GM12873 (cell line): ENCODE results near the gene DCLK1.

Experiments used
- TF ChIP-seq, protein P1 (sequence below): IDR thresholded peaks from 2 replicates; pipeline ENCODE4 v1.5.1; 2012; ENCODE audit warnings: low read depth, mild to moderate bottlenecking, moderate library complexity, low read length, control low read depth; ENCODE audit not compliant: insufficient read depth; ENCODE audit errors: missing control alignments

DCLK1 gene

DNA sequence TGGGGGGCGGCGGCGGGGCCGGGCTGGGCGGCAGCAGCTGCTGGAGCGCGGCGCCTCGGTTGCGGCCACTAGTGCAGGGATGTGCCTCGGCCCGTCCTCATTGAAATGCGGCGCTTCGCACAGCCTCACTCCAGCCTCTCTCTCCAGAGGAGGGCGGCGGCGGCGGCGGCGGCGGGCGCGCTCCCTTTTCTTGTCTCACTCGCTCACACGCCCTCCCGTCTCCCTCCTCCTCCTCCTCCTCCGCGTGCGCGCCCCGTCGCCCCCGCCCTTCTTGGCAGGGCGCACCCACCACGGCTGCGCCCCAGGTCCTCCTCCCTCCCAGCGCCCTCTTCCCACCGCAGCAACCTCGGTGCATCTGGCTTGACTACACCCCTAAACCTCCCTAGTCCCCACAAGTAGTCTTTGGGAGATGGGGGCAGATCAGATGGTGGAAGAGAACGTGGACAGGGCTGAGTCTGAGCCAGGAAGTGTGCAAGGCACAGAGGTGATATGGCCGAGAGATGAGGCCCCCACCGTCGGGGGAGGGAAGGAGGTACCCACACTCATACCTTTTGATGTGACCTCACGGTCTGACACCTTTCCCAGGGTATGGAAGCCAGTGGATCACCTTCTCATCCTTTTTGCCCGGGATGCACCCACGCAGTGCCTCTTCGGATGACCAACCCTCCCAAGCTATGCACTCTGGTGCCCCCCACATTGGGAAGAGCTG lies at the start of gene DCLK1:
DCLK1 (minus strand) TSS at position 161 of the 709 bp plus-strand sequence.
- TF ChIP-seq, protein P1, sequence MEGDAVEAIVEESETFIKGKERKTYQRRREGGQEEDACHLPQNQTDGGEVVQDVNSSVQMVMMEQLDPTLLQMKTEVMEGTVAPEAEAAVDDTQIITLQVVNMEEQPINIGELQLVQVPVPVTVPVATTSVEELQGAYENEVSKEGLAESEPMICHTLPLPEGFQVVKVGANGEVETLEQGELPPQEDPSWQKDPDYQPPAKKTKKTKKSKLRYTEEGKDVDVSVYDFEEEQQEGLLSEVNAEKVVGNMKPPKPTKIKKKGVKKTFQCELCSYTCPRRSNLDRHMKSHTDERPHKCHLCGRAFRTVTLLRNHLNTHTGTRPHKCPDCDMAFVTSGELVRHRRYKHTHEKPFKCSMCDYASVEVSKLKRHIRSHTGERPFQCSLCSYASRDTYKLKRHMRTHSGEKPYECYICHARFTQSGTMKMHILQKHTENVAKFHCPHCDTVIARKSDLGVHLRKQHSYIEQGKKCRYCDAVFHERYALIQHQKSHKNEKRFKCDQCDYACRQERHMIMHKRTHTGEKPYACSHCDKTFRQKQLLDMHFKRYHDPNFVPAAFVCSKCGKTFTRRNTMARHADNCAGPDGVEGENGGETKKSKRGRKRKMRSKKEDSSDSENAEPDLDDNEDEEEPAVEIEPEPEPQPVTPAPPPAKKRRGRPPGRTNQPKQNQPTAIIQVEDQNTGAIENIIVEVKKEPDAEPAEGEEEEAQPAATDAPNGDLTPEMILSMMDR, result no peak

DNA sequence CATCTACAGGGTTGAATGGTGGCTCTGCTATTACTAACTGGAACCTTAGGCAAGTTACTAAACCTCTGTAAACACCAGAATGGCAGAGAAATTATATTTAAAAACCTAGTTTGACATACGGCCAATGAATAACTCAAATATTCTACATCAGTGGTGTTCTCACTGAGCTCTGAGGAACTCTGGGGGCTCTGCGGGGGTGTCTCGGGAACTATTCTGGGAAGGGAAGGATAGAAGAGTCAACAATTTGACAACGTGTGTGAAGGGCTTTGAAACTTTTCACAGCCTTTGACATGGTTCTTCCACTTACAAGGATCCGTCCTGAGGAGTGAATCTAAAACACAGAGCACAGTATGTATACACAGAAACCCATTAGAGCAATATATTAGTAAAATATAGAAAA lies 44.4 kb upstream of the DCLK1 start:
- TF ChIP-seq, protein P1, result no peak

DNA sequence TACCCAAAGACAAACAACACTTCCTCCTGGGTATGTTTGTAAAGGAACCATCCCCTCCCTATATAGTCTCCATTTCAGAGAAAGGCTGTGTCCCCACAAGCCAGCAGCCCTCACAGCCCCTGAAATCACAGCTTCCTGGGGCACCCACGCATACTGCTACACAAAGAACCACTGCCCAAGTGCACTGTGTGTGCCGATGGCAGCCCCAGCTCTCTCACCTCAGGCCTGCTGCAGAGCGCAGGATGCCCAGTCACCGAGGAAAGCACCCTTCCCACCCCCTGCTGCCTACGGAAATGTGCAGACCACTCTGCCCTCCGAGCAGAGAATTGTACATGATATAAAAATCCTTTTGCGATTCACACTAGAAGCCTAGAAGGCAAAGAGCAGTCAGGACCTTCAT lies 43.7 kb upstream of the DCLK1 start:
- TF ChIP-seq, protein P1, result no peak

DNA sequence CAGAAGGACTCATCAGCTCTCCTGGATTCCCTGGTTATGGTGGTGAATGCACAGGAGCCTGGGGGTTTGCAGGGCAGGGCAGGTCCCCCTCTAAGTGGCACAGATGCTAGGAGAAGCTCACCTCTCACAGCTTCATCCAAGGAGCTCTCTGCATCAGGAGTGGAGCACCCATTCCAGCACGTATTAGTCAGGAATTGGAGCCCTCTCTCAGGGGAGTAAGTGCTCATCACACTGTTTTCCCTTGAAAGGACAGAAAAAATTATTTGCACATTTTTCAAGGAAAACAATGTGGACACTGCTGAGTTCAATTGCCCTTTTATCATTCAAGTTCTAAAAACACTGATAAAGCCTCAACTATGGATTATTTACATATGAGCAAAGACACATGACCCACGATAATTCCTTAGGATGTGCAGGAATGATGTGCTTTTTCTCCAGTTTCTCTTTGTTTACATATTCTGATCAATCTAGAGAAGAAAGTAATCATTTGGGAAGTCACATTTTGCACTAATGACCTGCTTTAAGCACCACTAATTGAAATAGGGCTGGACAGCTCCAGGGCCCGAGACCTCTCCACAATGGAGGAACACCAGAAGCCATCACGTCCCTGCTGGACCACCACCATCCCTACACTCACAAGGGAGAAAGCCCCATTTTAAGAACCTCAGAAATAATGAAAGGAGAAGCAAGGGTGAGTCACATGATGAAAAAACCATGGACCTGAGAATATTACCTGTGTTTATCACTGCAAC lies 42.6 kb upstream of the DCLK1 start:
- TF ChIP-seq, protein P1, result no peak

DNA sequence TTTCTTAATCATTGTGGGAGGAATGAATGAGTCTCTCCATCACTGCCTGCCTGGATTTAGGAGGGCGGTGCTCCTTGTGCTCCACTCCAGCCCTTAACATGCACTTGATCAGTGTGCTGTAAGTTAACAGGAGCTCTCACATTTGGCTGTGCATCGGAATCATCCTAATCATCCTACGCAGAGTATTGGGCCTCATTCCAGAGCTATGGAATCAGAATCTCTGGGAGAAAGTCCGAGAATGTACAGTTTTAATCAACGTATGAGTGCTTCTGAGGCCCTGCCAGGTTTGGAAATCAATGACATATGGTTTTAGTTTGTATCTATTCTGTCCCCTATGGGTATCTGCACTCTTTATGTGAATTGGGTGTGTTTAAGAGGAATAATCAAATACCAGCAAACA lies 34.9 kb upstream of the DCLK1 start:
- TF ChIP-seq, protein P1, result no peak

DNA sequence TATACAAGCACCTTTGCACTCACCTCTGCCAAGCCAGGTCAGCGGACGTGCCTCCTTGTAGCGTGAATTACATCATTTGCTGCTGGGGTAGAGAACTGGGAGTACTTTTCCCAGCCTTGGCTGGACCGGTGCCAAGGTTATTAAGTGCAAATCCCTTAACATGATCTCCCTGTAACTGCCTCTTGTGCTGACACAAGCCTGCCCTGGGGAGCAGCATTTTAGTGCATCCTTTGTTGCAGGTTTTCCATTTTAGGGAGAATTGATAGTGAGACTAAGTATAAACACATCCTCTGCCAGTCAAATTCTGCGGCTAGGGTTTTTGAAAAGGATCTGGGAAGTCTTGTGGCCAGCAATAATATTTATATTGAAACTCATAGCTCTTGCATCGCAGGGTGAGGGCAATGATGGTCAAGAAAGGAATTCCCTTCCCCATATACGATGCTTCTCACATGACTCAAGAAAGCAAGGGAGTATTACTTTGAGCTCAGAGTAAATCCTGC lies 32.7 kb upstream of the DCLK1 start:
- TF ChIP-seq, protein P1, result no peak

DNA sequence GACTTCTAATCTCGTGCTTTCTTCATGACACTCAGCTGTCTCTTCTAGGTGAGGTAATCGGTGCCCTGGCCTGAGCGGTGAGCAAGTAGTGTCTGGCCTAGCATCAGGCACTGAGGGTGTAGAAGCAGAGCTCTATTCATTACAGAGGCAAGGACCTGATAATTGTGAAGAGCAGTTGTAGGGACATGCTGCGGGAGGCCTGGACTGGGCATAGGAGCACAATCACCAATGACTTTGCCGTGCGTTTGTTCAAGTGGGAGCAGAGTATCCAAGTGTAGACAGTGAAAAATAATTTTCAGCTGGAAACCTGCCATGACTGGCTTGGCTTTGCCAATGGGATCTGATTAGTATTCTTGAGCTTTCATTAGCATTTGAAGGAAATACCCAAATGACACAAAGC lies 32.1 kb upstream of the DCLK1 start:
- TF ChIP-seq, protein P1, result no peak
